ENCODE results near the gene COL6A5.

- no peak for TF ChIP-seq ZBTB11 (CRISPR knock-in tag; IDR thresholded peaks at IDR 0.05)
- TF ChIP-seq KDM1A (IDR thresholded peaks at IDR 0.05; ENCODE audit: borderline replicate concordance): no peak
- no peak for TF ChIP-seq MYC (IDR thresholded peaks at IDR 0.05; ENCODE audit: insufficient read depth, insufficient read length, insufficient replicate concordance, low read length, severe bottlenecking)
- TF ChIP-seq EZH2 (IDR thresholded peaks at IDR 0.05; ENCODE audit: borderline replicate concordance, control insufficient read depth, low read depth, low read length): no peak
- TF ChIP-seq RCOR1 (conservative IDR thresholded peaks at IDR 0.05; ENCODE audit: low read depth, low read length): no peak
- no peak for TF ChIP-seq POLR2AphosphoS5 (IDR thresholded peaks at IDR 0.05; ENCODE audit: low read length)
- TF ChIP-seq EP300 (IDR thresholded peaks at IDR 0.05; ENCODE audit: borderline replicate concordance in 1 of 2, control insufficient read depth in 1 of 2, low read depth in 2 of 2, low read length in 2 of 2): no peak
- TF ChIP-seq CTCF (IDR thresholded peaks at IDR 0.05 in 2 of 3, conservative IDR thresholded peaks at IDR 0.05 in 1 of 3; ENCODE audit: control insufficient read depth in 2 of 3, extremely low read depth in 1 of 3, insufficient read depth in 1 of 3, low read depth in 3 of 3, low read length in 3 of 3): no peak
- TF ChIP-seq SMC3 (IDR thresholded peaks at IDR 0.05; ENCODE audit: borderline replicate concordance, low read length): no peak
- no peak for TF ChIP-seq SIN3A (IDR thresholded peaks at IDR 0.05; ENCODE audit: low read depth, low read length)
- no peak for TF ChIP-seq CEBPB (IDR thresholded peaks at IDR 0.05; ENCODE audit: borderline replicate concordance in 1 of 2, low read depth in 2 of 2, low read length in 2 of 2)
- no peak for TF ChIP-seq ZNF217 (IDR thresholded peaks at IDR 0.05)
Observed at GRCh38 chr3:130423064-130423463, 77.6 kb downstream of the COL6A5 start.

All from GM12878 (cell line).